Right lobe of liver (tissue), 4 donors: ENCODE measurements around the gene GGT6.

Source experiments
- POLR2A ChIP-seq: fragments of 450-650 bp; IDR thresholded peaks from one replicate; pipeline ENCODE4 v1.6.1; 2017; ENCODE audit warnings: antibody characterized with exemption, mild to moderate bottlenecking
- TF ChIP-seq, protein P1 (sequence below), 4 donors: fragments of 200-600 bp in 3 of 4; fragments of 450-650 bp in 1 of 4; IDR thresholded peaks; one replicate each; pipeline versions ENCODE4 v1.5.1 to v1.8.0; 2016 to 2022; ENCODE audit warnings: antibody characterized with exemption in 4 of 4, mild to moderate bottlenecking in 2 of 4
- donor health status: DM: no; HTN: no; CAD: no.
- donor health status: DM: no; HTN: no; CAD: no.
- donor health status: DM: no; HTN: yes; CAD: no.

- no peak for TF ChIP-seq POLR2A
- TF ChIP-seq, protein P1, sequence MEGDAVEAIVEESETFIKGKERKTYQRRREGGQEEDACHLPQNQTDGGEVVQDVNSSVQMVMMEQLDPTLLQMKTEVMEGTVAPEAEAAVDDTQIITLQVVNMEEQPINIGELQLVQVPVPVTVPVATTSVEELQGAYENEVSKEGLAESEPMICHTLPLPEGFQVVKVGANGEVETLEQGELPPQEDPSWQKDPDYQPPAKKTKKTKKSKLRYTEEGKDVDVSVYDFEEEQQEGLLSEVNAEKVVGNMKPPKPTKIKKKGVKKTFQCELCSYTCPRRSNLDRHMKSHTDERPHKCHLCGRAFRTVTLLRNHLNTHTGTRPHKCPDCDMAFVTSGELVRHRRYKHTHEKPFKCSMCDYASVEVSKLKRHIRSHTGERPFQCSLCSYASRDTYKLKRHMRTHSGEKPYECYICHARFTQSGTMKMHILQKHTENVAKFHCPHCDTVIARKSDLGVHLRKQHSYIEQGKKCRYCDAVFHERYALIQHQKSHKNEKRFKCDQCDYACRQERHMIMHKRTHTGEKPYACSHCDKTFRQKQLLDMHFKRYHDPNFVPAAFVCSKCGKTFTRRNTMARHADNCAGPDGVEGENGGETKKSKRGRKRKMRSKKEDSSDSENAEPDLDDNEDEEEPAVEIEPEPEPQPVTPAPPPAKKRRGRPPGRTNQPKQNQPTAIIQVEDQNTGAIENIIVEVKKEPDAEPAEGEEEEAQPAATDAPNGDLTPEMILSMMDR (IDR thresholded peaks at IDR 0.05) = no peak
These were observed 22.7 kb downstream of the GGT6 start for GRCh38 chr17:4537451-4538235.
